Measurements from ENCODE around the gene B3GALT4. TPM values are rescaled to one million over a fixed set of nuclear protein-coding genes. Genes with fewer than 3 reads are reported as not detected.

The B3GALT4 gene
- total and polyA plus RNA-seq, 2 of the 13 experiments (the other 11 are each of a cell fraction or from before 2014, with no cell fraction given): 0.04 to 0.27 TPM

- TF ChIP-seq PAX8 (CRISPR knock-in tag; IDR thresholded peaks at IDR 0.05; ENCODE audit: borderline replicate concordance) (peak; percentile 96; the same call in 1 of the 2 replicates), ZFP36L1 (CRISPR knock-in tag; IDR thresholded peaks at IDR 0.05) (peak; percentile 94; the same call in 1 of the 2 replicates), RERE (CRISPR knock-in tag; IDR thresholded peaks at IDR 0.05; ENCODE audit: low read depth) (no peak), TCF7L2 (IDR thresholded peaks at IDR 0.05; ENCODE audit: low read depth, low read length) (no peak), HHEX (CRISPR knock-in tag; IDR thresholded peaks at IDR 0.05) (no peak), FOXK2 (IDR thresholded peaks at IDR 0.05) (0 out of 2 replicates have a peak, but pooled peaks have one; percentile 4), PITX1 (CRISPR knock-in tag; IDR thresholded peaks at IDR 0.05) (peak; percentile 32), NFAT5 (CRISPR knock-in tag; IDR thresholded peaks at IDR 0.05) (no peak; the same call in 1 of the 2 replicates), YEATS2 (CRISPR knock-in tag; IDR thresholded peaks at IDR 0.05; ENCODE audit: borderline replicate concordance) (peak; percentile 82), NAIF1 (CRISPR knock-in tag; IDR thresholded peaks at IDR 0.05; ENCODE audit: borderline replicate concordance) (peak; percentile 74), PAF1 (CRISPR knock-in tag; IDR thresholded peaks at IDR 0.05) (peak; percentile 74), ZKSCAN5 (CRISPR knock-in tag; IDR thresholded peaks at IDR 0.05) (no peak), PREB (CRISPR knock-in tag; IDR thresholded peaks at IDR 0.05) (0 out of 2 replicates have a peak, but pooled peaks have one; percentile 64), EP300 (IDR thresholded peaks at IDR 0.05; ENCODE audit: low read depth in 2 of 2, low read length in 2 of 2) (peak in 1 of 2 experiments; percentile 27; a peak in 1 of 4 replicates), EP300 (CRISPR knock-in tag; IDR thresholded peaks at IDR 0.05; ENCODE audit: borderline replicate concordance) (0 out of 2 replicates have a peak, but pooled peaks have one; percentile 37), ZNF264 (CRISPR knock-in tag; IDR thresholded peaks at IDR 0.05) (no peak), MYPOP (CRISPR knock-in tag; IDR thresholded peaks at IDR 0.05) (peak; percentile 84)
Measured at GRCh38 chr6:33299237-33299944, 22.5 kb downstream of the B3GALT4 start (continued).
